AG04449 (cell line): ENCODE results near the gene TMEM87A.
"Not testable (repeated sequence)": the region's sequence is repeated elsewhere in the genome, so short reads cannot be mapped to it uniquely, and the experiment has no call there.

Experiments
- CTCF ChIA-PET: fragments of 350-600 bp; formaldehyde crosslinking; extraction: SDS; loops from one replicate; lab custom pipeline; 2021; ENCODE audit warnings: antibody characterized with exemption; lab: Yijun Ruan, JAX
- POLR2A ChIA-PET: fragments of 400-600, 350-600 bp; formaldehyde crosslinking; extraction: SDS; loops from one replicate; lab custom pipeline; 2020; ENCODE audit warnings: antibody characterized with exemption, inconsistent platforms; lab: Yijun Ruan, JAX
- DNase-seq: peaks from one replicate; pipeline ENCODE4 v3.0.0-alpha.2; 2010; ENCODE audit warnings: low read depth, low spot score
- H3K4me3 ChIP-seq: 2 replicates; pipeline ENCODE4 v1.5.1; 2011; ENCODE audit warnings: low read depth, mild to moderate bottlenecking, control low read depth, low read length
- TF ChIP-seq, protein P1 (sequence below): IDR thresholded peaks from one replicate; pipeline ENCODE4 v1.5.1; 2011; ENCODE audit warnings: mild to moderate bottlenecking, moderate library complexity, low read length, control low read depth, inconsistent platforms; ENCODE audit not compliant: insufficient read depth; ENCODE audit errors: missing control alignments

Gene TMEM87A

GRCh38 chr15:42306681-42307080, 33.4 kb upstream of the TMEM87A start:
- no peak overlapping the region for H3K4me3 ChIP-seq
- ChIA-PET CTCF (interaction anchor here (1.4 kb wide), 1 partner anchor 17 kb away, joined by 3 read pairs; no protein-coding TSS in a partner anchor), POLR2A (no interaction called here)
- TF ChIP-seq, protein P1, sequence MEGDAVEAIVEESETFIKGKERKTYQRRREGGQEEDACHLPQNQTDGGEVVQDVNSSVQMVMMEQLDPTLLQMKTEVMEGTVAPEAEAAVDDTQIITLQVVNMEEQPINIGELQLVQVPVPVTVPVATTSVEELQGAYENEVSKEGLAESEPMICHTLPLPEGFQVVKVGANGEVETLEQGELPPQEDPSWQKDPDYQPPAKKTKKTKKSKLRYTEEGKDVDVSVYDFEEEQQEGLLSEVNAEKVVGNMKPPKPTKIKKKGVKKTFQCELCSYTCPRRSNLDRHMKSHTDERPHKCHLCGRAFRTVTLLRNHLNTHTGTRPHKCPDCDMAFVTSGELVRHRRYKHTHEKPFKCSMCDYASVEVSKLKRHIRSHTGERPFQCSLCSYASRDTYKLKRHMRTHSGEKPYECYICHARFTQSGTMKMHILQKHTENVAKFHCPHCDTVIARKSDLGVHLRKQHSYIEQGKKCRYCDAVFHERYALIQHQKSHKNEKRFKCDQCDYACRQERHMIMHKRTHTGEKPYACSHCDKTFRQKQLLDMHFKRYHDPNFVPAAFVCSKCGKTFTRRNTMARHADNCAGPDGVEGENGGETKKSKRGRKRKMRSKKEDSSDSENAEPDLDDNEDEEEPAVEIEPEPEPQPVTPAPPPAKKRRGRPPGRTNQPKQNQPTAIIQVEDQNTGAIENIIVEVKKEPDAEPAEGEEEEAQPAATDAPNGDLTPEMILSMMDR: no peak
- no peak for DNase-seq

DNA sequence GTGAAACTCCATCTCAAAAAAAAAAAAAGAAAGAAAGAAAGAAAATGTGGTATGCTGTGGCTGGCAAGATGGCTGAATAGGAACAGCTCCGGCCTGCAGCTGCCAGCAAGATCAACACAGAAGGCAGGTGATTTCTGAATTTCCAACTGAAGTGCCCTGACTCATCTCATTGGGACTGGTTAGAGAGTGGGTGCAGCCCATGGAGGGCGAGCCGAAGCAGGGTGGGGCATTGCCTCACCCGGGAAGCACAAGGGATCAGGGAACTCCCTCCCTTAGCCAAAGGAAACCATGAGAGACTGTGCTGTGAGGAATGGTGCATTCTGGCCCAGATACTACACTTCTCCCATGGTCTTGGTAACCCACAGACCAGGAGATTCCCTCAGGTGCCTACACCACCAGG, 27.8 kb upstream of the TMEM87A start:
- CTCF ChIA-PET, H3K4me3 ChIP-seq, DNase-seq, POLR2A ChIA-PET: not testable (repeated sequence)

- CTCF ChIA-PET: interaction anchor here (1.3 kb wide), 1 partner anchor 18 kb away, joined by 3 read pairs; no protein-coding TSS in a partner anchor
- POLR2A ChIA-PET: no interaction called here
- H3K4me3 ChIP-seq: no peak overlapping the region
- no peak for DNase-seq
- TF ChIP-seq, protein P1: no peak
These were observed 15.9 kb upstream of the TMEM87A start for GRCh38 chr15:42289166-42289565.

DNA sequence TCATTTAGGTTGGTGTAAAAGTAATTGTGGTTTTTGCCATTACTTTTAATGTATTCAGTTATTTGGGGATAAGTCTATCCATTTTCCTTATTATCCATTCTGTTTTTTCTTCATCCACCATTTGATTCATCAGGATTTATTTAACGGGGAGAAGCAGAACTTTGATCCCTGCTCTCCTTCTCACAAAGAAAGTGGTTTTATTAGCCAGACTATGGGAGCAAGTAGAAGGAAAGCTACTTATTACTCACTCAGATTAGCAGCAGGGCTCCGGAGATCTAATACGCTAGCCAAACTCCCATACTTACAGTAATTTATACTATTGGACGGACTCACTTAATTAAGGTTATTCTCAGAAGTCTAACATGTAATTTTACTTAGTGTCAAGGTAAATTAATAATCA, 14.7 kb upstream of the TMEM87A start:
- no peak for DNase-seq
- POLR2A ChIA-PET: no interaction called here
- TF ChIP-seq, protein P1: no peak
- H3K4me3 ChIP-seq: no peak overlapping the region
- CTCF ChIA-PET: no interaction called here

- DNase-seq: no peak
- CTCF ChIA-PET: interaction anchor here (0.9 kb wide), 1 partner anchor 9 kb away, joined by 3 read pairs; no protein-coding TSS in a partner anchor
- POLR2A ChIA-PET: no interaction called here
- TF ChIP-seq, protein P1: no peak
- H3K4me3 ChIP-seq: no peak overlapping the region
These were observed 13.3 kb upstream of the TMEM87A start for GRCh38 chr15:42286445-42287029.

GRCh38 chr15:42285034-42285433, 11.8 kb upstream of the TMEM87A start:
- ChIA-PET CTCF (interaction anchor here (1.4 kb wide), 1 partner anchor 100 kb away, joined by 3 read pairs; no protein-coding TSS in a partner anchor), POLR2A (no interaction called here)
- no peak for DNase-seq
- H3K4me3 ChIP-seq: no peak overlapping the region
- TF ChIP-seq, protein P1: no peak

- TF ChIP-seq, protein P1: no peak
- H3K4me3 ChIP-seq: no peak overlapping the region
- DNase-seq: no peak
- ChIA-PET POLR2A (no interaction called here), CTCF (interaction anchor here (1.4 to 1.7 kb wide), 2 partner anchors 23 to 100 kb away, joined by 3 read pairs; no protein-coding TSS in a partner anchor)
These were observed 11.3 kb upstream of the TMEM87A start for GRCh38 chr15:42284551-42284950.
